Measurements from ENCODE around the gene ESPN. TPM values are rescaled to one million over a fixed set of nuclear protein-coding genes. Genes with fewer than 3 reads are reported as not detected.

Gene ESPN
- total RNA-seq (2014; rRNA removed; shearing (Covaris generic)): 12.2 and 15.3 TPM in 2 replicates

GRCh38 chr1:6424619-6425593 lies at the start of gene ESPN:
ESPN (plus strand) TSS chr1:6424776; CDS start chr1:6424956, 180 bp downstream.

GRCh38 chr1:6393400-6394187 lies 31.0 kb upstream of the ESPN start, which contains the start of gene ACOT7:
ACOT7 (minus strand) TSS chr1:6393767; CDS start chr1:6393399, 368 bp downstream.

GRCh38 chr1:6419804-6420453 lies 4.6 kb upstream of the ESPN start, which contains the start of gene HES2:
HES2 (minus strand) TSS chr1:6419919; CDS start chr1:6419820, 99 bp downstream.

GRCh38 chr1:6466023-6466422 lies 41.4 kb downstream of the ESPN start, which contains the start of gene TNFRSF25:
TNFRSF25 (minus strand) TSS chr1:6466173; CDS start chr1:6466107, 66 bp downstream.

GRCh38 chr1:6491480-6491962 lies 66.9 kb downstream of the ESPN start, which contains the start of gene PLEKHG5:
PLEKHG5 (minus strand) TSS chr1:6491667; CDS start chr1:6477571, 14,096 bp downstream.

Small RNA genes within 50 kb of the gene (small RNA-seq; reads per million reads assigned to genes)
- not detected for gene MIR4252

Other genes starting within 250 kb of the ESPN start
- gene CHD5, start 244.5 kb upstream of the ESPN start, total RNA-seq (2014; rRNA removed; shearing (Covaris generic)): 0.24 and 0.38 TPM in 2 replicates
- 247 and 271 TPM in 2 replicates for gene RPL22, start 225.2 kb upstream of the ESPN start, total RNA-seq (2014; rRNA removed; shearing (Covaris generic))
- gene RNF207, start 218.7 kb upstream of the ESPN start, total RNA-seq (2014; rRNA removed; shearing (Covaris generic)): 11.7 and 19.2 TPM in 2 replicates
- 48.7 and 49.2 TPM in 2 replicates for gene ICMT, start 188.8 kb upstream of the ESPN start, total RNA-seq (2014; rRNA removed; shearing (Covaris generic))
- not detected in 2 replicates for gene HES3, start 180.6 kb upstream of the ESPN start, total RNA-seq (2014; rRNA removed; shearing (Covaris generic))
- gene GPR153, start 163.7 kb upstream of the ESPN start, total RNA-seq (2014; rRNA removed; shearing (Covaris generic)): 26.1 and 29.0 TPM in 2 replicates
- gene ACOT7, start 31.0 kb upstream of the ESPN start, total RNA-seq (2014; rRNA removed; shearing (Covaris generic)): 166 and 192 TPM in 2 replicates
- gene HES2, start 4.9 kb upstream of the ESPN start, total RNA-seq (2014; rRNA removed; shearing (Covaris generic)): 0.68 and 2.0 TPM in 2 replicates
- 28.0 and 28.6 TPM in 2 replicates for gene TNFRSF25, start 41.4 kb downstream of the ESPN start, total RNA-seq (2014; rRNA removed; shearing (Covaris generic))
- gene PLEKHG5, start 66.9 kb downstream of the ESPN start, total RNA-seq (2014; rRNA removed; shearing (Covaris generic)): 39.9 and 40.2 TPM in 2 replicates
- gene NOL9, start 129.7 kb downstream of the ESPN start, total RNA-seq (2014; rRNA removed; shearing (Covaris generic)): 27.9 and 31.2 TPM in 2 replicates
- gene TAS1R1, start 130.5 kb downstream of the ESPN start, total RNA-seq (2014; rRNA removed; shearing (Covaris generic)): 0.04 TPM in 1 of 2 replicates, not detected in the other
- 20.4 and 23.1 TPM in 2 replicates for gene ZBTB48, start 155.2 kb downstream of the ESPN start, total RNA-seq (2014; rRNA removed; shearing (Covaris generic))
- 121 and 127 TPM in 2 replicates for gene KLHL21, start 178.1 kb downstream of the ESPN start, total RNA-seq (2014; rRNA removed; shearing (Covaris generic))
- gene PHF13, start 189.0 kb downstream of the ESPN start, total RNA-seq (2014; rRNA removed; shearing (Covaris generic)): 9.2 and 11.1 TPM in 2 replicates
- 30.5 and 30.7 TPM in 2 replicates for gene THAP3, start 200.1 kb downstream of the ESPN start, total RNA-seq (2014; rRNA removed; shearing (Covaris generic))

All from A375 (cell line).